Measurements from ENCODE around the gene CTR9. TPM values are rescaled to one million over a fixed set of nuclear protein-coding genes. Genes with fewer than 3 reads are reported as not detected.

CTR9 gene
- total and polyA plus RNA-seq, 9 of the 15 experiments (the other 6 are each of a cell fraction or from before 2014, with no cell fraction given): 25.4 to 79.3 (median 47.3) TPM

DNA sequence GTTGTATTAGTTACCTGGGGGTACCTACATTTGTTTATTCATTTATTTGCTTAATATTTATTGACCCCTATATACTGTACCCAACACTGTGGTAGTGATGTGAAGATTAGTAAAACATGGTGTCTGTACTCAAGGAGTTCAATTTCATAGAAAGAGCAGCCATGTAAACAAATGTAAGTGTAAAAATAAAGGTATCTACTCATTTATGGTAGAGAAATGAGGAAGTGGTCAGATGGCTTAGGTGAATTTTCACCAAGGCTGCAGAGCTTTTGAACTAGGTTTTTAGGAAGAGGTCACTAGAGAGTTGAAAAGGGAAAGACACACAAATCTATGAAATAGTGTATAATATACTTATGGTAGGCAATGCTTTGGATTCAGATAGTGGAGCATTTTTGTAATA is 11.1 kb downstream of the CTR9 start:
- H3K9me3 ChIP-seq (replicated peaks; ENCODE audit: control insufficient read depth, insufficient read depth, low read depth, low read length): no peaks in the 10 kb centered on the region
- in situ Hi-C loops (cut with MboI) (no loop called here), intact Hi-C loops (cut with micrococcal nuclease) (no loop called here)
- H3K9ac ChIP-seq (ENCODE audit: insufficient read depth in 1 of 2, low read depth in 2 of 2, low read length in 2 of 2): no peak overlapping the region
- CTCF ChIA-PET (ENCODE audit: low intra/inter-chr PET ratio): no interaction called here
- H3K9me1 ChIP-seq (ENCODE audit: control insufficient read depth, insufficient read depth, low read length): no peaks in the 10 kb centered on the region
- POLR2A ChIA-PET: interaction anchor here (1.4 to 4.3 kb wide), 2 partner anchors 8 to 10 kb away, joined by 6 to 15 read pairs; partner anchors contain the start of gene CTR9
- H3K27ac ChIP-seq (ENCODE audit: extremely low read depth, low read depth, low read length): no peak overlapping the region
- no TSS peak for BruUV-seq (replicated peaks)
- peaks cover 77% of the 10 kb centered on the region for H3K36me3 ChIP-seq (ENCODE audit: control insufficient read depth, insufficient read depth, low read length)
- ATAC-seq (no peak), DNase-seq (ENCODE audit: extremely low read depth in 1 of 4, low spot score in 3 of 4) (no peak), FAIRE-seq (no peak)
- H3K79me2 ChIP-seq (ENCODE audit: control insufficient read depth, insufficient read depth, low read length): no peaks in the 10 kb centered on the region
- H2AFZ ChIP-seq (ENCODE audit: low read depth, low read length): no peak overlapping the region
- no peaks in the 10 kb centered on the region for H4K20me1 ChIP-seq (replicated peaks; ENCODE audit: control insufficient read depth, insufficient read depth, low read length)
- TF ChIP-seq SMAD1 (IDR thresholded peaks at IDR 0.05; ENCODE audit: low read depth, low read length, partially characterized antibody) (no peak), SPI1 (IDR thresholded peaks at IDR 0.05; ENCODE audit: borderline replicate concordance, low read depth, low read length) (peak; percentile 92)
- H3K27me3 ChIP-seq (ENCODE audit: control insufficient read depth in 2 of 2, insufficient read depth in 2 of 2, low read length in 2 of 2): no peaks in the 10 kb centered on the region
- H3K4me1 ChIP-seq (replicated peaks in 1 of 2; ENCODE audit: control insufficient read depth in 2 of 2, insufficient read depth in 2 of 2, low read length in 2 of 2): peaks cover 0 to 2% of the 10 kb centered on the region in 2 experiments; a peak in 2 of 5 replicates
- no peak overlapping the region for H3K4me3 ChIP-seq
- H3K4me2 ChIP-seq (ENCODE audit: insufficient read depth, low read length): no peak overlapping the region

DNA sequence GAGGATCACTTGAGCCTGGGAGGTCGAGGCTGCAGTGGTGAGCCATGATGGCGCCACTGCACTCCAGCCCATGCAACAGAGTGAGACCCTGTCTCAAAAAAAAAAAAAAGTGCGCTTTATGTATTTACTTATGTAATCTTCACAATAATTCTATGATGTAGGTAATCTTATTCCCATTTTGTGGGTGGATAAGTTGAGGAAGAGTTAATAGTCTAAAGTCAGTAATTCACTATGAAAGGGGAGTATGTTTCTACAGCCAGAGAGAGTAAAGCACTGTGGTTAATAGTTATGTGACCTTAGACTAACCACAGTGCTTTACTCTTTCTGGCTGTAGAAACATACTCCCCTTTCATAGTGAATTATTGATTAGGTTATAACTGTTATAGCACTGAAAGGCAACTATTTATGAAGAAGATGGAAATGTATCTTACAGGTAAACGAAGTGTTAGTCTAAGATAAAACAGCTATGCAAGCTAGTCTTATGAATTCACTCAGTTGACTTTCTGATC is 11.9 kb downstream of the CTR9 start:
- H3K27ac ChIP-seq (ENCODE audit: extremely low read depth, low read depth, low read length): no peak overlapping the region
- CTCF ChIA-PET (ENCODE audit: low intra/inter-chr PET ratio): no interaction called here
- WGBS (ENCODE audit: insufficient coverage, low coverage, missing lambda C conversion rate): 80% methylated on average over 4 of the region's 4 CpGs
- H3K36me3 ChIP-seq (ENCODE audit: control insufficient read depth, insufficient read depth, low read length): peaks cover 69% of the 10 kb centered on the region
- peak; percentile 48 for TF ChIP-seq RBM25 (IDR thresholded peaks at IDR 0.05; ENCODE audit: low read depth, low read length, severe bottlenecking)
- TF ChIP-seq TBP (optimal IDR thresholded peaks at IDR 0.05; ENCODE audit: low read depth, low read length): no peak
- H3K79me2 ChIP-seq (ENCODE audit: control insufficient read depth, insufficient read depth, low read length): no peaks in the 10 kb centered on the region
- ATAC-seq: no peak
- no peak overlapping the region for H2AFZ ChIP-seq (ENCODE audit: low read depth, low read length)
- no peak for DNase-seq (ENCODE audit: extremely low read depth in 1 of 4, low spot score in 3 of 4)
- H3K27me3 ChIP-seq (ENCODE audit: control insufficient read depth in 2 of 2, insufficient read depth in 2 of 2, low read length in 2 of 2): no peaks in the 10 kb centered on the region
- H3K9me3 ChIP-seq (replicated peaks; ENCODE audit: control insufficient read depth, insufficient read depth, low read depth, low read length): no peaks in the 10 kb centered on the region
- H3K9ac ChIP-seq (ENCODE audit: insufficient read depth in 1 of 2, low read depth in 2 of 2, low read length in 2 of 2): no peak overlapping the region
- H3K4me2 ChIP-seq (ENCODE audit: insufficient read depth, low read length): no peak overlapping the region
- peaks cover 0 to 2% of the 10 kb centered on the region in 2 experiments; a peak in 2 of 5 replicates for H3K4me1 ChIP-seq (replicated peaks in 1 of 2; ENCODE audit: control insufficient read depth in 2 of 2, insufficient read depth in 2 of 2, low read length in 2 of 2)
- in situ Hi-C loops (cut with MboI): no loop called here
- no peaks in the 10 kb centered on the region for H3K9me1 ChIP-seq (ENCODE audit: control insufficient read depth, insufficient read depth, low read length)
- POLR2A ChIA-PET: interaction anchor here (4.3 kb wide), 1 partner anchor 10 kb away, joined by 15 read pairs; the partner anchor contains the start of gene CTR9
- intact Hi-C loops (cut with micrococcal nuclease): no loop called here
- no peaks in the 10 kb centered on the region for H4K20me1 ChIP-seq (replicated peaks; ENCODE audit: control insufficient read depth, insufficient read depth, low read length)
- no peak overlapping the region for H3K4me3 ChIP-seq
- no TSS peak for BruUV-seq (replicated peaks)
- no peak for FAIRE-seq
